ENCODE measurements around the gene TYW3.

TYW3 gene

GRCh38 chr1:74716822-74717221 lies 16.1 kb upstream of the TYW3 start:
- no peak for ATAC-seq

DNA sequence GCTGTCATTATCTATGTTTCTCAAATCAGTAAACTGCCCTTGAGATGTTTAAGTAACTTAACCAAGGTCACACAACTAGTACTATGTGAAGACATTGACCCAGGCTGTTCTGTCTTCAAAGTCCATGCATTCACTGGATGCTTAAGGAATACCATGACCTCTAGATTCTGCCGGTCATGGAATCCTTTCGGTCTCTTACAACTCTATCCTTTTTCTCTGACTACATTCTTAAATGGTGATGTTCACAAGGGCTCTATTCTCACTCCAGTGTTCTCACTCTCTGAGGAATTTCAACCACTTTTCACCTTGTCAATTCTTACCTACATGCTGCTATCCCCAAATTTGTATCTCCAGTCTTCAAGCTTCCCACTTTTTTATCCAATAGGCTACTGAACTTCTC lies 15.3 kb upstream of the TYW3 start:
- no peak for ATAC-seq
- TF ChIP-seq RARB (CRISPR knock-in tag; IDR thresholded peaks at IDR 0.05), result no peak
- no peak for TF ChIP-seq PPARA (CRISPR knock-in tag; IDR thresholded peaks at IDR 0.05; ENCODE audit: borderline replicate concordance)
- TF ChIP-seq ZFP30 (CRISPR knock-in tag; IDR thresholded peaks at IDR 0.05), result no peak
- TF ChIP-seq, protein P1, sequence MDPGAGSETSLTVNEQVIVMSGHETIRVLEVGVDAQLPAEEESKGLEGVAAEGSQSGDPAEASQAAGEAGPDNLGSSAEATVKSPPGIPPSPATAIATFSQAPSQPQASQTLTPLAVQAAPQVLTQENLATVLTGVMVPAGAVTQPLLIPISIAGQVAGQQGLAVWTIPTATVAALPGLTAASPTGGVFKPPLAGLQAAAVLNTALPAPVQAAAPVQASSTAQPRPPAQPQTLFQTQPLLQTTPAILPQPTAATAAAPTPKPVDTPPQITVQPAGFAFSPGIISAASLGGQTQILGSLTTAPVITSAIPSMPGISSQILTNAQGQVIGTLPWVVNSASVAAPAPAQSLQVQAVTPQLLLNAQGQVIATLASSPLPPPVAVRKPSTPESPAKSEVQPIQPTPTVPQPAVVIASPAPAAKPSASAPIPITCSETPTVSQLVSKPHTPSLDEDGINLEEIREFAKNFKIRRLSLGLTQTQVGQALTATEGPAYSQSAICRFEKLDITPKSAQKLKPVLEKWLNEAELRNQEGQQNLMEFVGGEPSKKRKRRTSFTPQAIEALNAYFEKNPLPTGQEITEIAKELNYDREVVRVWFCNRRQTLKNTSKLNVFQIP (CRISPR knock-in tag; IDR thresholded peaks at IDR 0.05; ENCODE audit: borderline replicate concordance, low read depth), result no peak
- TF ChIP-seq ARNTL (CRISPR knock-in tag; IDR thresholded peaks at IDR 0.05; ENCODE audit: borderline replicate concordance, low read depth), result no peak
- no peak for TF ChIP-seq BACH2 (CRISPR knock-in tag; IDR thresholded peaks at IDR 0.05; ENCODE audit: borderline replicate concordance)
- TF ChIP-seq GLIS3 (CRISPR knock-in tag; IDR thresholded peaks at IDR 0.05), result no peak
- TF ChIP-seq, protein P2, sequence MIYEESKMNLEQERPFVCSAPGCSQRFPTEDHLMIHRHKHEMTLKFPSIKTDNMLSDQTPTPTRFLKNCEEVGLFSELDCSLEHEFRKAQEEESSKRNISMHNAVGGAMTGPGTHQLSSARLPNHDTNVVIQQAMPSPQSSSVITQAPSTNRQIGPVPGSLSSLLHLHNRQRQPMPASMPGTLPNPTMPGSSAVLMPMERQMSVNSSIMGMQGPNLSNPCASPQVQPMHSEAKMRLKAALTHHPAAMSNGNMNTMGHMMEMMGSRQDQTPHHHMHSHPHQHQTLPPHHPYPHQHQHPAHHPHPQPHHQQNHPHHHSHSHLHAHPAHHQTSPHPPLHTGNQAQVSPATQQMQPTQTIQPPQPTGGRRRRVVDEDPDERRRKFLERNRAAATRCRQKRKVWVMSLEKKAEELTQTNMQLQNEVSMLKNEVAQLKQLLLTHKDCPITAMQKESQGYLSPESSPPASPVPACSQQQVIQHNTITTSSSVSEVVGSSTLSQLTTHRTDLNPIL (CRISPR knock-in tag; IDR thresholded peaks at IDR 0.05; ENCODE audit: low read depth), result no peak
- TF ChIP-seq ZNF70 (CRISPR knock-in tag; IDR thresholded peaks at IDR 0.05), result no peak
- no peak for TF ChIP-seq SNAI2 (CRISPR knock-in tag; IDR thresholded peaks at IDR 0.05)
- no peak for TF ChIP-seq OSR1 (CRISPR knock-in tag; IDR thresholded peaks at IDR 0.05)
- no peak for TF ChIP-seq TOX (CRISPR knock-in tag; IDR thresholded peaks at IDR 0.05; ENCODE audit: borderline replicate concordance)

More at GRCh38 chr1:74716822-74717221, 16.1 kb upstream of the TYW3 start:
- TF ChIP-seq SNAI2 (CRISPR knock-in tag; IDR thresholded peaks at IDR 0.05) (no peak), PPARA (CRISPR knock-in tag; IDR thresholded peaks at IDR 0.05; ENCODE audit: borderline replicate concordance) (no peak), ARNTL (CRISPR knock-in tag; IDR thresholded peaks at IDR 0.05; ENCODE audit: borderline replicate concordance, low read depth) (no peak), TCF4 (CRISPR knock-in tag; IDR thresholded peaks at IDR 0.05; ENCODE audit: borderline replicate concordance) (no peak), ZFP3 (CRISPR knock-in tag; IDR thresholded peaks at IDR 0.05) (no peak), CSDC2 (CRISPR knock-in tag; IDR thresholded peaks at IDR 0.05) (no peak), ZNF565 (CRISPR knock-in tag; conservative IDR thresholded peaks at IDR 0.05; ENCODE audit: low read depth) (no peak)
- TF ChIP-seq, protein P2 (CRISPR knock-in tag; IDR thresholded peaks at IDR 0.05; ENCODE audit: low read depth), result no peak
- TF ChIP-seq, protein P1 (CRISPR knock-in tag; IDR thresholded peaks at IDR 0.05; ENCODE audit: borderline replicate concordance, low read depth), result no peak
- TF ChIP-seq, protein P3, sequence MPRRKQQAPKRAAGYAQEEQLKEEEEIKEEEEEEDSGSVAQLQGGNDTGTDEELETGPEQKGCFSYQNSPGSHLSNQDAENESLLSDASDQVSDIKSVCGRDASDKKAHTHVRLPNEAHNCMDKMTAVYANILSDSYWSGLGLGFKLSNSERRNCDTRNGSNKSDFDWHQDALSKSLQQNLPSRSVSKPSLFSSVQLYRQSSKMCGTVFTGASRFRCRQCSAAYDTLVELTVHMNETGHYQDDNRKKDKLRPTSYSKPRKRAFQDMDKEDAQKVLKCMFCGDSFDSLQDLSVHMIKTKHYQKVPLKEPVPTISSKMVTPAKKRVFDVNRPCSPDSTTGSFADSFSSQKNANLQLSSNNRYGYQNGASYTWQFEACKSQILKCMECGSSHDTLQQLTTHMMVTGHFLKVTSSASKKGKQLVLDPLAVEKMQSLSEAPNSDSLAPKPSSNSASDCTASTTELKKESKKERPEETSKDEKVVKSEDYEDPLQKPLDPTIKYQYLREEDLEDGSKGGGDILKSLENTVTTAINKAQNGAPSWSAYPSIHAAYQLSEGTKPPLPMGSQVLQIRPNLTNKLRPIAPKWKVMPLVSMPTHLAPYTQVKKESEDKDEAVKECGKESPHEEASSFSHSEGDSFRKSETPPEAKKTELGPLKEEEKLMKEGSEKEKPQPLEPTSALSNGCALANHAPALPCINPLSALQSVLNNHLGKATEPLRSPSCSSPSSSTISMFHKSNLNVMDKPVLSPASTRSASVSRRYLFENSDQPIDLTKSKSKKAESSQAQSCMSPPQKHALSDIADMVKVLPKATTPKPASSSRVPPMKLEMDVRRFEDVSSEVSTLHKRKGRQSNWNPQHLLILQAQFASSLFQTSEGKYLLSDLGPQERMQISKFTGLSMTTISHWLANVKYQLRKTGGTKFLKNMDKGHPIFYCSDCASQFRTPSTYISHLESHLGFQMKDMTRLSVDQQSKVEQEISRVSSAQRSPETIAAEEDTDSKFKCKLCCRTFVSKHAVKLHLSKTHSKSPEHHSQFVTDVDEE (CRISPR knock-in tag; IDR thresholded peaks at IDR 0.05), result no peak
- TF ChIP-seq, protein P4, sequence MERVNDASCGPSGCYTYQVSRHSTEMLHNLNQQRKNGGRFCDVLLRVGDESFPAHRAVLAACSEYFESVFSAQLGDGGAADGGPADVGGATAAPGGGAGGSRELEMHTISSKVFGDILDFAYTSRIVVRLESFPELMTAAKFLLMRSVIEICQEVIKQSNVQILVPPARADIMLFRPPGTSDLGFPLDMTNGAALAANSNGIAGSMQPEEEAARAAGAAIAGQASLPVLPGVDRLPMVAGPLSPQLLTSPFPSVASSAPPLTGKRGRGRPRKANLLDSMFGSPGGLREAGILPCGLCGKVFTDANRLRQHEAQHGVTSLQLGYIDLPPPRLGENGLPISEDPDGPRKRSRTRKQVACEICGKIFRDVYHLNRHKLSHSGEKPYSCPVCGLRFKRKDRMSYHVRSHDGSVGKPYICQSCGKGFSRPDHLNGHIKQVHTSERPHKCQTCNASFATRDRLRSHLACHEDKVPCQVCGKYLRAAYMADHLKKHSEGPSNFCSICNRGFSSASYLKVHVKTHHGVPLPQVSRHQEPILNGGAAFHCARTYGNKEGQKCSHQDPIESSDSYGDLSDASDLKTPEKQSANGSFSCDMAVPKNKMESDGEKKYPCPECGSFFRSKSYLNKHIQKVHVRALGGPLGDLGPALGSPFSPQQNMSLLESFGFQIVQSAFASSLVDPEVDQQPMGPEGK (CRISPR knock-in tag; IDR thresholded peaks at IDR 0.05; ENCODE audit: borderline replicate concordance), result no peak

DNA sequence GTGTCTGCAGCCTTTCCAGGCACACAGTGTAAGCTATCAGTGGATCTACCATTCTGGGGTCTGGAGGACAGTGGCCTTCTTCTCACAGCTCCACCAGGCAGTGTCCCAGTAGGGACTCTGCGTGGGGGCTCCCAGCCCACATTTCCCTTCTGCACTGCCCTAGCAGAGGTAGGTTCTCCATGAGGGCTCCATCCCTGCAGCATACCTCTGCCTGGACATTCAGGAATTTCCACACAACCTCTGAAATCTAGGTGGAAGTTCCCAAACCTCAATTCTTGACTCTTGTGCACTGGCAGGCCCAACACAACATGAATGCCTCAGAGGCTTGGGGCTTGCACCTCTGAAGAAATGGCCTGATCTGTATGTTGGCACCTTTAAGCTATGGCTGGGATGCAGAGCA lies 6.9 kb upstream of the TYW3 start:
- ATAC-seq, result no peak
- TF ChIP-seq ZNF8 (CRISPR knock-in tag; IDR thresholded peaks at IDR 0.05) (no peak), ZNF70 (CRISPR knock-in tag; IDR thresholded peaks at IDR 0.05) (no peak), ZC3H10 (CRISPR knock-in tag; IDR thresholded peaks at IDR 0.05) (no peak), ISL1 (CRISPR knock-in tag; IDR thresholded peaks at IDR 0.05) (no peak), RARB (CRISPR knock-in tag; IDR thresholded peaks at IDR 0.05) (no peak), ZFP30 (CRISPR knock-in tag; IDR thresholded peaks at IDR 0.05) (no peak), ESRRG (CRISPR knock-in tag; IDR thresholded peaks at IDR 0.05) (no peak)
- TF ChIP-seq, protein P1 (CRISPR knock-in tag; IDR thresholded peaks at IDR 0.05; ENCODE audit: borderline replicate concordance, low read depth), result no peak

Measured in SK-N-SH treated with all-trans-retinoic acid at 6 μM for 48 hours (cell line).